NCI-H1092 (cell line): ENCODE data around the gene SFTPA1.
"Not testable (repeated sequence)": the region's sequence is repeated elsewhere in the genome, so short reads cannot be mapped to it uniquely, and the experiment has no call there.

Experiments used
- DNase-seq: peaks from one replicate; lab custom pipeline; 2025; lab: John Stamatoyannopoulos, UW

SFTPA1 gene

GRCh38 chr10:79611193-79611976, 646 bp downstream of the SFTPA1 start:
- DNase-seq, result not testable (repeated sequence)

GRCh38 chr10:79615577-79615976, 4.8 kb downstream of the SFTPA1 start:
- no peak for DNase-seq

GRCh38 chr10:79616164-79616563, 5.4 kb downstream of the SFTPA1 start:
- DNase-seq, result no peak

GRCh38 chr10:79623663-79624062, 12.9 kb downstream of the SFTPA1 start:
- not testable (repeated sequence) for DNase-seq

- no peak for DNase-seq
These were observed 16.3 kb downstream of the SFTPA1 start for GRCh38 chr10:79627075-79627474.

GRCh38 chr10:79628083-79628482, 17.3 kb downstream of the SFTPA1 start:
- DNase-seq, result no peak

- no peak for DNase-seq
These were observed 18.5 kb downstream of the SFTPA1 start for GRCh38 chr10:79628988-79629954.

GRCh38 chr10:79629955-79630327, 19.2 kb downstream of the SFTPA1 start:
- no peak for DNase-seq

- DNase-seq, result not testable (repeated sequence)
These were observed 26.0 kb downstream of the SFTPA1 start for GRCh38 chr10:79636654-79637199.

GRCh38 chr10:79638318-79638717, 27.6 kb downstream of the SFTPA1 start:
- no peak for DNase-seq

GRCh38 chr10:79652695-79653094, 42.0 kb downstream of the SFTPA1 start:
- DNase-seq, result not testable (repeated sequence)

GRCh38 chr10:79663287-79663686, 52.5 kb downstream of the SFTPA1 start:
- DNase-seq, result not testable (repeated sequence)

GRCh38 chr10:79664686-79665085, 53.9 kb downstream of the SFTPA1 start:
- DNase-seq, result not testable (repeated sequence)
